Caco-2 (cell line): Measurements from ENCODE around the gene NUDT3. TPM values are rescaled to one million over a fixed set of nuclear protein-coding genes. Genes with fewer than 3 reads are reported as not detected.
"Not testable (repeated sequence)": the region's sequence is repeated elsewhere in the genome, so short reads cannot be mapped to it uniquely, and the experiment has no call there.

ENCODE experiments used
- BruUV-seq: library from RNA; stranded (reverse); fragments of 400-500 nt; replicated peaks from 2 replicates; lab custom pipeline; 2021; lab: Mats Ljungman, UMichigan
- CTCF ChIA-PET: fragments of 300-600 bp; sonication (Branson Sonifier 250); formaldehyde crosslinking; loops from one replicate; lab custom pipeline; 2022; ENCODE audit warnings: antibody characterized with exemption; lab: Charles Lee
- POLR2A ChIA-PET: fragments of 300-600 bp; sonication (Branson Sonifier 250); formaldehyde crosslinking; loops from one replicate; lab custom pipeline; 2022; ENCODE audit warnings: antibody characterized with exemption; lab: Charles Lee
- DNase-seq, 2 experiments: peaks; one replicate each; pipeline versions ENCODE4 v3.0.0 to v3.0.0-alpha.2; 2020 to 2022
- H3K27me3 ChIP-seq: replicated peaks from 2 replicates; pipeline ENCODE4 v1.6.0; 2011; ENCODE audit warnings: low read length; ENCODE audit not compliant: control insufficient read depth, insufficient read depth
- H3K36me3 ChIP-seq: 2 replicates; pipeline ENCODE4 v1.5.1; 2011; ENCODE audit warnings: low read length; ENCODE audit not compliant: control insufficient read depth, insufficient read depth
- H3K4me1 ChIP-seq: fragments of 250-450 bp; sonication (Bioruptor Pico); 2 replicates; pipeline ENCODE4 v1.5.1; 2020; ENCODE audit warnings: mild to moderate bottlenecking
- H3K4me3 ChIP-seq: 2 replicates; pipeline ENCODE4 v1.5.1; 2011; ENCODE audit warnings: low read depth, mild to moderate bottlenecking, control low read depth, low read length
- H3K9me3 ChIP-seq: fragments of 250-450 bp; sonication (Bioruptor Pico); 2 replicates; pipeline ENCODE4 v1.5.1; 2020; ENCODE audit warnings: mild to moderate bottlenecking, moderate library complexity
- H3K27ac Mint-ChIP-seq: one replicate; pipeline ENCODE4 v1.8.0; 2022; ENCODE audit warnings: mixed read lengths; ENCODE audit not compliant: unreplicated experiment
- H3K27me3 Mint-ChIP-seq: one replicate; pipeline ENCODE4 v1.8.0; 2022; ENCODE audit warnings: mixed read lengths; ENCODE audit not compliant: insufficient read depth, unreplicated experiment
- H3K36me3 Mint-ChIP-seq: one replicate; pipeline ENCODE4 v1.8.0; 2022; ENCODE audit warnings: mild to moderate bottlenecking, mixed read lengths; ENCODE audit not compliant: insufficient read depth, unreplicated experiment
- H3K4me1 Mint-ChIP-seq: one replicate; pipeline ENCODE4 v1.8.0; 2022; ENCODE audit warnings: low read depth, mixed read lengths; ENCODE audit not compliant: unreplicated experiment
- H3K4me3 Mint-ChIP-seq: one replicate; pipeline ENCODE4 v1.8.0; 2022; ENCODE audit warnings: mild to moderate bottlenecking, moderate library complexity, mixed read lengths; ENCODE audit not compliant: unreplicated experiment
- H3K9me3 Mint-ChIP-seq: one replicate; pipeline ENCODE4 v1.8.0; 2022; ENCODE audit warnings: mixed read lengths; ENCODE audit not compliant: unreplicated experiment
- intact Hi-C: fragments of 100-400 bp; cut with micrococcal nuclease; formaldehyde crosslinking; loops from one replicate; pipeline ENCODE4 v1.10.0; 2022; ENCODE audit not compliant: unreplicated experiment
- total RNA-seq: library from RNA; stranded (reverse); gene quantifications from 2 replicates; pipeline ENCODE4 v1.2.3, GENCODE V29; 2022
- TF ChIP-seq, protein P1 (sequence below), 2 experiments: fragments of 200-600 bp in 1 of 2; IDR thresholded peaks; 1 replicate in 1 of 2; 2 replicates in 1 of 2; pipeline versions ENCODE4 v1.5.1 to v1.8.0; 2011 to 2022; ENCODE audit warnings: antibody characterized with exemption in 1 of 2, control low read depth in 1 of 2, inconsistent platforms in 1 of 2, low read depth in 1 of 2, low read length in 1 of 2, mild to moderate bottlenecking in 1 of 2, moderate library complexity in 1 of 2; ENCODE audit not compliant: insufficient read depth in 1 of 2, severe bottlenecking in 1 of 2, unreplicated experiment in 1 of 2

NUDT3 gene
- total RNA-seq, 1 experiment from 2014 or later, result 22.9 TPM

DNA sequence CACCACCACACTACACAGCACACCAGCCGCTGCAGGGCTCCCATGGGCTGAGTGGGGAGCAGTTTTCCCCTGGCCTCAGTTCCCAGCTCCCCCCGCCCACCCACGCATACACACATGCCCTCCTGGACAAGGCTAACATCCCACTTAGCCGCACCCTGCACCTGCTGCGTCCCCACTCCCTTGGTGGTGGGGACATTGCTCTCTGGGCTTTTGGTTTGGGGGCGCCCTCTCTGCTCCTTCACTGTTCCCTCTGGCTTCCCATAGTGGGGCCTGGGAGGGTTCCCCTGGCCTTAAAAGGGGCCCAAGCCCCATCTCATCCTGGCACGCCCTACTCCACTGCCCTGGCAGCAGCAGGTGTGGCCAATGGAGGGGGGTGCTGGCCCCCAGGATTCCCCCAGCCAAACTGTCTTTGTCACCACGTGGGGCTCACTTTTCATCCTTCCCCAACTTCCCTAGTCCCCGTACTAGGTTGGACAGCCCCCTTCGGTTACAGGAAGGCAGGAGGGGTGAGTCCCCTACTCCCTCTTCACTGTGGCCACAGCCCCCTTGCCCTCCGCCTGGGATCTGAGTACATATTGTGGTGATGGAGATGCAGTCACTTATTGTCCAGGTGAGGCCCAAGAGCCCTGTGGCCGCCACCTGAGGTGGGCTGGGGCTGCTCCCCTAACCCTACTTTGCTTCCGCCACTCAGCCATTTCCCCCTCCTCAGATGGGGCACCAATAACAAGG, 147.3 kb downstream of the NUDT3 start:
- POLR2A ChIA-PET, H3K27me3 ChIP-seq, DNase-seq, H3K9me3 ChIP-seq, H3K9me3 Mint-ChIP-seq, H3K4me3 ChIP-seq, H3K27me3 Mint-ChIP-seq, H3K4me1 Mint-ChIP-seq, H3K36me3 ChIP-seq: not testable (repeated sequence)
- intact Hi-C loops, result loop anchor here (5.0 to 10.0 kb wide), 2 partner anchors 48 to 360 kb away; no protein-coding TSS in a partner anchor
- peak overlapping the region; percentile 45 for H3K27ac Mint-ChIP-seq
- H3K4me1 ChIP-seq, result peaks cover 16% of the 10 kb centered on the region
- H3K36me3 Mint-ChIP-seq, result peaks cover 56% of the 10 kb centered on the region
- BruUV-seq, result TSS peak; percentile 58
- H3K4me3 Mint-ChIP-seq, result peak overlapping the region; percentile 8
- CTCF ChIA-PET, result interaction anchor here (1.0 kb wide), 1 partner anchor 170 kb away, joined by 3 read pairs; no protein-coding TSS in a partner anchor

- Histone ChIP-seq H3K4me3 (no peak overlapping the region), H3K9me3 (no peaks in the 10 kb centered on the region), H3K36me3 (no peaks in the 10 kb centered on the region; the same call in 1 of the 2 replicates), H3K27me3 (no peaks in the 10 kb centered on the region), H3K4me1 (peaks cover 26% of the 10 kb centered on the region)
- Mint-ChIP-seq H3K27ac (no peak overlapping the region), H3K27me3 (no peaks in the 10 kb centered on the region), H3K36me3 (peaks cover 56% of the 10 kb centered on the region), H3K4me1 (peaks cover 7% of the 10 kb centered on the region), H3K9me3 (no peaks in the 10 kb centered on the region), H3K4me3 (no peak overlapping the region)
- CTCF ChIA-PET, result interaction anchor here (0.6 to 1.0 kb wide), 3 partner anchors 171 to 182 kb away, joined by 3 to 14 read pairs (median 3); partner anchors contain the start of gene RPS10
- TF ChIP-seq, protein P1, sequence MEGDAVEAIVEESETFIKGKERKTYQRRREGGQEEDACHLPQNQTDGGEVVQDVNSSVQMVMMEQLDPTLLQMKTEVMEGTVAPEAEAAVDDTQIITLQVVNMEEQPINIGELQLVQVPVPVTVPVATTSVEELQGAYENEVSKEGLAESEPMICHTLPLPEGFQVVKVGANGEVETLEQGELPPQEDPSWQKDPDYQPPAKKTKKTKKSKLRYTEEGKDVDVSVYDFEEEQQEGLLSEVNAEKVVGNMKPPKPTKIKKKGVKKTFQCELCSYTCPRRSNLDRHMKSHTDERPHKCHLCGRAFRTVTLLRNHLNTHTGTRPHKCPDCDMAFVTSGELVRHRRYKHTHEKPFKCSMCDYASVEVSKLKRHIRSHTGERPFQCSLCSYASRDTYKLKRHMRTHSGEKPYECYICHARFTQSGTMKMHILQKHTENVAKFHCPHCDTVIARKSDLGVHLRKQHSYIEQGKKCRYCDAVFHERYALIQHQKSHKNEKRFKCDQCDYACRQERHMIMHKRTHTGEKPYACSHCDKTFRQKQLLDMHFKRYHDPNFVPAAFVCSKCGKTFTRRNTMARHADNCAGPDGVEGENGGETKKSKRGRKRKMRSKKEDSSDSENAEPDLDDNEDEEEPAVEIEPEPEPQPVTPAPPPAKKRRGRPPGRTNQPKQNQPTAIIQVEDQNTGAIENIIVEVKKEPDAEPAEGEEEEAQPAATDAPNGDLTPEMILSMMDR (IDR thresholded peaks at IDR 0.05; ENCODE audit: insufficient read depth in 1 of 2, low read depth in 1 of 2, low read length in 1 of 2, severe bottlenecking in 1 of 2, unreplicated experiment in 1 of 2), result peak in 1 of 2 experiments; percentile 37
- POLR2A ChIA-PET, result no interaction called here
- intact Hi-C loops, result loop anchor here (10.0 kb wide), 1 partner anchor 361 kb away; no protein-coding TSS in a partner anchor
- peak in 1 of 2 experiments; percentile 42 for DNase-seq
- no TSS peak for BruUV-seq
Measured at GRCh38 chr6:34243901-34244884, 148.3 kb downstream of the NUDT3 start.

DNA sequence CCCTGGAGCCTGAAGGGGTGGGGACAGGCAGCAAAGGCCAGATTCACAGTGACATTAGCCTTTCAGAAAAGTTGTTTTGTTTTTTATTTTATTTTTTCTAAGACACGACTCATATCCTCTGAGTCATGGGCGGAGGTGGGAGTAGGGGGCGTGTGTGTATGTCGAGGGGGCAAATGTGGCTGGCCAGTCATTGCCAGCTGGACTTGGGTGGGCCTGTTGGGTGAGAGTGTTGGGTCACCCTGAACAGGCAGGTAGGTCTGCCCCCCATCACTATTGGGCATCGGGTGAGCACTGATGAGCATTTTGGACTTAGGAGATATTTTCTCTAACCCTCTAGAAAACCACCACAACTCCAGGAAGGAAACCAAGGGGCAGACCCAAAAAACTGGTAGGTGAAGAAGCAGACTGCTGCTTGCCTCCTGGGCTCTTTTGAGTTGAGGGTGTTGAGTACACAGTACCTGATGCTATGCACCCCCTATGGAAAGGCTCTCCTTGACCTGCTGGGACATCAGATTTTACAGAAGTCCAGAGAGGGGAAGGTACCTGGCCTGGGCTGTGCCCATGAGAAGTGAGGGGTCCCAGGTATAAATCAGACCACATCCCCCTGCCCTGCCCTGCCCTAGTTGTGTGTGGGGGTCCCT, 149.2 kb downstream of the NUDT3 start:
- intact Hi-C loops, result loop anchor here (10.0 kb wide), 1 partner anchor 362 kb away; no protein-coding TSS in a partner anchor
- H3K36me3 ChIP-seq, result no peaks in the 10 kb centered on the region; the same call in 1 of the 2 replicates
- no peaks in the 10 kb centered on the region for H3K27me3 ChIP-seq
- peaks cover 33% of the 10 kb centered on the region for H3K4me1 ChIP-seq
- Mint-ChIP-seq H3K27me3 (no peaks in the 10 kb centered on the region), H3K4me1 (peaks cover 7% of the 10 kb centered on the region), H3K36me3 (peaks cover 57% of the 10 kb centered on the region), H3K27ac (no peak overlapping the region), H3K9me3 (no peaks in the 10 kb centered on the region), H3K4me3 (no peak overlapping the region)
- no peak for DNase-seq
- no TSS peak for BruUV-seq
- TF ChIP-seq, protein P1 (IDR thresholded peaks at IDR 0.05; ENCODE audit: insufficient read depth in 1 of 2, low read depth in 1 of 2, low read length in 1 of 2, severe bottlenecking in 1 of 2, unreplicated experiment in 1 of 2), result no peak
- no peak overlapping the region for H3K4me3 ChIP-seq
- ChIA-PET CTCF (interaction anchor here (1.0 kb wide), 1 partner anchor 172 kb away, joined by 14 read pairs; no protein-coding TSS in a partner anchor), POLR2A (no interaction called here)
- H3K9me3 ChIP-seq, result no peaks in the 10 kb centered on the region
